ENCODE data around the gene CDH4. TPM values are rescaled to one million over a fixed set of nuclear protein-coding genes. Genes with fewer than 3 reads are reported as not detected.

CDH4 gene
- polyA plus RNA-seq, 1 donor (not counting 4 experiments of a cell fraction or from before 2014, with no cell fraction given), result 2.2 TPM

DNA sequence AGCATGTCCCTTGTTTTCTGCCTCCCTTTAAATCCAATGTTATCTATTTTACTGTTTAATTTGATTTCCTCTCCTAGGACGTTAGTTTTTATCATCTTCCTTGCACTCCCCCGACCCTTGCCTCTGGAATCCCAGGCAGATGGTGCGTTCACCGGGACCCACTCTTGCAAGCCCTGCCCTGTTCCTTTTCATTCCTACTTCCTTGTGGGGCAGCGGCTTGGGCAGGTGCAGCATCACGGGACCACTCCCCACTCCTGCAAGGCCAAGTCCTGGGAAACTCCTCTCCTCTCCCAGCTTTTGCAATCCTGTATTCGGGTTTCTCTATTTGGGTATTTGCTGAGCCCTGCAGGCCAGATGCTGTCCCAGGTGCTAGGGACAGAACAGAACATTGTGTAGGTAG, 5.8 kb upstream of the CDH4 start:
- H3K4me3 ChIP-seq (ENCODE audit: control insufficient read depth in 2 of 3, extremely low read depth in 1 of 3, insufficient read depth in 2 of 3, low read depth in 1 of 3, low read length in 3 of 3), result no peak overlapping the region
- H3K27me3 ChIP-seq (ENCODE audit: control insufficient read depth, extremely low read depth, insufficient read depth, low read length), result peaks cover 72% of the 10 kb centered on the region
- FAIRE-seq, result no peak
- dilution Hi-C loops (cut with MboI; ENCODE audit: extremely low pct_ligation_motif_present, low sequenced_read_pairs), result no loop called here
- H3K9me3 ChIP-seq (ENCODE audit: control insufficient read depth, low read depth, low read length), result peaks cover 1% of the 10 kb centered on the region
- H3K4me2 ChIP-seq (ENCODE audit: control insufficient read depth, extremely low read depth, insufficient read depth, low read depth, low read length), result no peak overlapping the region
- no peak overlapping the region for H2AFZ ChIP-seq (ENCODE audit: control insufficient read depth, low read length)
- H3K79me2 ChIP-seq (ENCODE audit: control insufficient read depth, insufficient read depth, low read length), result no peaks in the 10 kb centered on the region
- H4K20me1 ChIP-seq (ENCODE audit: control insufficient read depth, extremely low read depth, insufficient read depth, low read length), result no peaks in the 10 kb centered on the region
- no peak for DNase-seq (ENCODE audit: low read depth, low spot score)
- H3K9me1 ChIP-seq (ENCODE audit: control insufficient read depth, extremely low read depth, insufficient read depth, low read length), result no peaks in the 10 kb centered on the region
- no peaks in the 10 kb centered on the region for H3K36me3 ChIP-seq (ENCODE audit: control insufficient read depth in 2 of 2, extremely low read depth in 1 of 2, insufficient read depth in 2 of 2, low read length in 2 of 2)
- H3K4me1 ChIP-seq (ENCODE audit: control insufficient read depth, extremely low read depth, insufficient read depth, low read length), result no peaks in the 10 kb centered on the region
- H3K9ac ChIP-seq (ENCODE audit: control insufficient read depth, extremely low read depth, insufficient read depth, low read length), result no peak overlapping the region
- H3K27ac ChIP-seq (ENCODE audit: control insufficient read depth, insufficient read depth, low read length), result no peak overlapping the region
- TF ChIP-seq, protein P1, sequence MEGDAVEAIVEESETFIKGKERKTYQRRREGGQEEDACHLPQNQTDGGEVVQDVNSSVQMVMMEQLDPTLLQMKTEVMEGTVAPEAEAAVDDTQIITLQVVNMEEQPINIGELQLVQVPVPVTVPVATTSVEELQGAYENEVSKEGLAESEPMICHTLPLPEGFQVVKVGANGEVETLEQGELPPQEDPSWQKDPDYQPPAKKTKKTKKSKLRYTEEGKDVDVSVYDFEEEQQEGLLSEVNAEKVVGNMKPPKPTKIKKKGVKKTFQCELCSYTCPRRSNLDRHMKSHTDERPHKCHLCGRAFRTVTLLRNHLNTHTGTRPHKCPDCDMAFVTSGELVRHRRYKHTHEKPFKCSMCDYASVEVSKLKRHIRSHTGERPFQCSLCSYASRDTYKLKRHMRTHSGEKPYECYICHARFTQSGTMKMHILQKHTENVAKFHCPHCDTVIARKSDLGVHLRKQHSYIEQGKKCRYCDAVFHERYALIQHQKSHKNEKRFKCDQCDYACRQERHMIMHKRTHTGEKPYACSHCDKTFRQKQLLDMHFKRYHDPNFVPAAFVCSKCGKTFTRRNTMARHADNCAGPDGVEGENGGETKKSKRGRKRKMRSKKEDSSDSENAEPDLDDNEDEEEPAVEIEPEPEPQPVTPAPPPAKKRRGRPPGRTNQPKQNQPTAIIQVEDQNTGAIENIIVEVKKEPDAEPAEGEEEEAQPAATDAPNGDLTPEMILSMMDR (optimal IDR thresholded peaks at IDR 0.05 in 1 of 3, IDR thresholded peaks at IDR 0.05 in 1 of 3, conservative IDR thresholded peaks at IDR 0.05 in 1 of 3; ENCODE audit: extremely low read depth in 1 of 3, insufficient read depth in 2 of 3, low read length in 3 of 3), result no peak
- no peak for TF ChIP-seq EZH2 (IDR thresholded peaks at IDR 0.05; ENCODE audit: low read length)

DNA sequence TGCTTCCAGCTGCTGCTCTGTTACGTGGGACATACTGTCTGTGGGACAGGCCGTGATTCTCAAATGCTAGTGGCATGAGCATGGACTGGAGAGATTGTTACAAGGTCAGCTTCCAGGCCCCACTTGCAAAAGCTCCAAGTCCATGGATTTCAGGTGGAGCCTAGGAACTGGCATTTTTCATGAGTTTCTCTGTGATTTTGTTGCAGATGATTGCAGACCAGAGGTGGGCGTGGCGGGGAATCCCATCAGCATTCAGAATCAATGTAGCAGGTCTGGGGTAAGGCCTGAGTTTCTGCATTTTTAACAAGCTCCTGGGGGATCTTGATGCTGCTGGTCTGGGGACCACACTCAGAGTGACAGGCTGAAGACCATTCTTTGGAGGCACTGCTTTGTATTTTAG, 2.4 kb upstream of the CDH4 start:
- Histone ChIP-seq H2AFZ (ENCODE audit: control insufficient read depth, low read length) (no peak overlapping the region), H4K20me1 (ENCODE audit: control insufficient read depth, extremely low read depth, insufficient read depth, low read length) (no peaks in the 10 kb centered on the region), H3K4me2 (ENCODE audit: control insufficient read depth, extremely low read depth, insufficient read depth, low read depth, low read length) (no peak overlapping the region), H3K9me3 (ENCODE audit: control insufficient read depth, low read depth, low read length) (no peaks in the 10 kb centered on the region), H3K4me3 (ENCODE audit: control insufficient read depth in 2 of 3, extremely low read depth in 1 of 3, insufficient read depth in 2 of 3, low read depth in 1 of 3, low read length in 3 of 3) (no peak overlapping the region), H3K79me2 (ENCODE audit: control insufficient read depth, insufficient read depth, low read length) (peaks cover 11% of the 10 kb centered on the region), H3K9ac (ENCODE audit: control insufficient read depth, extremely low read depth, insufficient read depth, low read length) (no peak overlapping the region), H3K27me3 (ENCODE audit: control insufficient read depth, extremely low read depth, insufficient read depth, low read length) (peaks cover 64% of the 10 kb centered on the region), H3K4me1 (ENCODE audit: control insufficient read depth, extremely low read depth, insufficient read depth, low read length) (peaks cover 12% of the 10 kb centered on the region), H3K9me1 (ENCODE audit: control insufficient read depth, extremely low read depth, insufficient read depth, low read length) (no peaks in the 10 kb centered on the region), H3K36me3 (ENCODE audit: control insufficient read depth in 2 of 2, extremely low read depth in 1 of 2, insufficient read depth in 2 of 2, low read length in 2 of 2) (no peaks in the 10 kb centered on the region), H3K27ac (ENCODE audit: control insufficient read depth, insufficient read depth, low read length) (no peak overlapping the region)
- FAIRE-seq (no peak), DNase-seq (ENCODE audit: low read depth, low spot score) (no peak)
- TF ChIP-seq EZH2 (IDR thresholded peaks at IDR 0.05; ENCODE audit: low read length), result no peak
- TF ChIP-seq, protein P1 (optimal IDR thresholded peaks at IDR 0.05 in 1 of 3, IDR thresholded peaks at IDR 0.05 in 1 of 3, conservative IDR thresholded peaks at IDR 0.05 in 1 of 3; ENCODE audit: extremely low read depth in 1 of 3, insufficient read depth in 2 of 3, low read length in 3 of 3), result no peak
- dilution Hi-C loops (cut with MboI; ENCODE audit: extremely low pct_ligation_motif_present, low sequenced_read_pairs), result no loop called here

Data from keratinocyte (primary cell).